ENCODE results near the gene WNT7B. TPM values are rescaled to one million over a fixed set of nuclear protein-coding genes. Genes with fewer than 3 reads are reported as not detected.

WNT7B gene
- total RNA-seq, 1 donor from 2014 or later = 0.15 TPM

DNA sequence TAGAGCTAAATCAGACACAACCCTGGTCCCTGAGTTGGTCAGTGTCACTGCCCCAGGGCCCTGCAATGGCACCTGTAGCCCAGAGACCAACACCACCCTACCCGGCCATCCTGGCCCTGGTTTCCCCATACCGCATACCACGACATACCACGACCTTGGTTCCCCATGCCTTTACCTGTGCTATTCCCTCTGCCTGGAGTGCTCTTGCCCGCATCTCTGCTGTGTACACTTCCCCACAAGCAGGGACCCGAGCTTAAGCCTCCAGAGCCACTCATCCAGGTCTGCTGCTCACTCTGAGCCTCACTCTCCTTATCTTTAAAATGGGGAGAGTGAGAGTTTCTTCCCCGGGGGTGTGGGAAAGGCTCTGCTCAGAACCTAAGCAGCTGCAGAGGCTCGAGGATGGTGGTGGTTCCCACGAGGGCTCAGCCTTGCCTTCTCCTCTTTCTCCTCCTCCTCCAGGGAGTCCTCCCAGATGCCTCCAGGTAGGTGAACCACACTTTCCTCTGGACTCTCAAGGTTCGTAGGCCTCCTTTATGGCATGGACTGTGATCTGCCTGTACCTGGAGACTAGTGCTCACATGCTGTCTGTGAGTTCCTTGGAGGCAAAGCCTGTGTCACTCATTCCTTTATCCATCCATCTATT, 48.1 kb downstream of the WNT7B start:
- no peak overlapping the region for H3K4me3 Mint-ChIP-seq (ENCODE audit: unreplicated experiment)
- peaks cover 5% of the 10 kb centered on the region for H3K27me3 Mint-ChIP-seq (ENCODE audit: low read depth)
- no peak for TF ChIP-seq CTCF (IDR thresholded peaks at IDR 0.05)
- H3K9me3 Mint-ChIP-seq (ENCODE audit: low read depth) = no peaks in the 10 kb centered on the region
- H3K27ac Mint-ChIP-seq (ENCODE audit: unreplicated experiment) = no peak overlapping the region
- no peak for DNase-seq (ENCODE audit: low spot score)
- H3K4me1 Mint-ChIP-seq (ENCODE audit: low read depth) = peaks cover 11% of the 10 kb centered on the region
- no peaks in the 10 kb centered on the region for H3K36me3 Mint-ChIP-seq (ENCODE audit: low read depth)

DNA sequence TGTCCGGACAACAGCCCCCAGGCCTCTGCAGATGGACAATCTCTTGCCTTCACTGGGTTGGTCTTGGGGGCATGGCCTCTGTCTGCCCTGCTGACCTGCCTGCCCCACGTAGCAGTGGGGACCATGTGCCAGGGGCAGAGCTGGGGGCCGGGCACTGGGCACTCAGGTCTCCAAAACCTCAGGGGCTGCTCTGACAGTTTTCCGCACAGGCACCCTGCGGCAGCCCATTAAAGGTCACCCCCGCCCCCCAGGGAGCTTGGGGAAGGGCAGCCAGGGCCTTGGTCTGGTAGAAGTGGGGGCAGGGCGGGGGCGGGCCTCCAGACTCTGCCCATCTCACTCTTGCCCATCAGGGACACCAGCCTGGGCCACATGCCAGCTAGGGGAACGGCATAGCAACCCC, 49.9 kb downstream of the WNT7B start:
- no peaks in the 10 kb centered on the region for H3K9me3 Mint-ChIP-seq (ENCODE audit: low read depth)

GRCh38 chr22:45926433-45926832, 50.5 kb downstream of the WNT7B start:
- TF ChIP-seq CTCF (IDR thresholded peaks at IDR 0.05) = no peak
- H3K9me3 Mint-ChIP-seq (ENCODE audit: low read depth) = no peaks in the 10 kb centered on the region
- no peak for DNase-seq (ENCODE audit: low spot score)
- no peaks in the 10 kb centered on the region for H3K4me1 Mint-ChIP-seq (ENCODE audit: low read depth)
- H3K27ac Mint-ChIP-seq (ENCODE audit: unreplicated experiment) = no peak overlapping the region
- peaks cover 2% of the 10 kb centered on the region for H3K27me3 Mint-ChIP-seq (ENCODE audit: low read depth)
- no peaks in the 10 kb centered on the region for H3K36me3 Mint-ChIP-seq (ENCODE audit: low read depth)
- no peak overlapping the region for H3K4me3 Mint-ChIP-seq (ENCODE audit: unreplicated experiment)

More for the DNA sequence above, 49.9 kb downstream of the WNT7B start:
- no peaks in the 10 kb centered on the region for H3K36me3 Mint-ChIP-seq (ENCODE audit: low read depth)
- DNase-seq (ENCODE audit: low spot score) = no peak
- H3K27ac Mint-ChIP-seq (ENCODE audit: unreplicated experiment) = no peak overlapping the region
- H3K4me1 Mint-ChIP-seq (ENCODE audit: low read depth) = peaks cover 5% of the 10 kb centered on the region
- no peak overlapping the region for H3K4me3 Mint-ChIP-seq (ENCODE audit: unreplicated experiment)
- TF ChIP-seq CTCF (IDR thresholded peaks at IDR 0.05) = no peak
- peaks cover 2% of the 10 kb centered on the region for H3K27me3 Mint-ChIP-seq (ENCODE audit: low read depth)

DNA sequence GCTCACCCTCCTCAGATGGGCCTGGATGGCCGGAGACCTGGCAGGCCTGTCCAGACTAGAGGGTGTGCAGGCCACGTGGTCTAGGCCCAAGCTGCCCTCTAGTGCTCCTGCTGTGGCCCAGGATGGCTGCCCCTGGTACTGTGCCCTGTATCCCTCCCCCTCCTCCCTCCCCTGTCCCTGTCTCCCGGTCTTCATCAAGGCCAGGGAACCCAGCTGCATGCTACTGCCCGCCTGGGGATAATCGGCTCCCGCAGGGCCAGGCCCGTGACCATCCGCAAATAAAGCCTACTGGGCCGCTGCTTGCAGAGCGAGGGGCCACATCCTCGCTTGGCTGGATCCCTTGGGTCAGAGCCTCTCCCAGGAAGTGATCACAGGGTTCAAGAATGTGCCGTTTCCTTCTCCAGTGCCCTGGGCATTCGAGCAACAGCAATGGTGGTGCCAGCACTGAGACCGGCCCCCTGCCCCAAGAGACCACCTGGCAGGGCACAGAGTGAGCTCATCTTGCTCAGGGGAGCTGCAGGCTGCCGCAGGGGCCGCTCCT, 51.1 kb downstream of the WNT7B start:
- no peak for DNase-seq (ENCODE audit: low spot score)
- H3K4me1 Mint-ChIP-seq (ENCODE audit: low read depth) = no peaks in the 10 kb centered on the region
- no peak overlapping the region for H3K27ac Mint-ChIP-seq (ENCODE audit: unreplicated experiment)
- H3K36me3 Mint-ChIP-seq (ENCODE audit: low read depth) = no peaks in the 10 kb centered on the region
- H3K27me3 Mint-ChIP-seq (ENCODE audit: low read depth) = peaks cover 2% of the 10 kb centered on the region
- H3K4me3 Mint-ChIP-seq (ENCODE audit: unreplicated experiment) = no peak overlapping the region
- H3K9me3 Mint-ChIP-seq (ENCODE audit: low read depth) = no peaks in the 10 kb centered on the region
- no peak for TF ChIP-seq CTCF (IDR thresholded peaks at IDR 0.05)

DNA sequence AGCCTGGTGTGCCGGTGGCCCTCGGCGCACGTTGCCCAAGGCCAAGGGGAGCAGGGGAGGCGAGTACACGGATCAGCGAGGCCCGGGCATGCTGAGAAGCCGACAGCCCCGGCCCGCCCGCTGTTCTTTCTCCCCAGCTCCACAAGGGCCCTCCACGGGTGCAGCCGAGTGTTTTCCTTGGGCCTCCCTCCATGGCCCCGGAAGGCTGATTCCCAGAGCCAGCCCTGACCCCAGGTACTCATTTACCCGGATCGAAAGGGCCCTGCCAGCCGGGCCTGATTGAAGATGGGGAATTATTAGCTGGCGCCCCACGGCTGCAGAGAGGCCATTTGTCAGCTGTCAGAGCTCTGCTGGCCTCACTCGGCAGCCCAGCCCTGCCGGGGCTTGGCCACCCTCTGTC, 53.1 kb downstream of the WNT7B start:
- H3K4me3 Mint-ChIP-seq (ENCODE audit: unreplicated experiment) = no peak overlapping the region
- H3K9me3 Mint-ChIP-seq (ENCODE audit: low read depth) = no peaks in the 10 kb centered on the region
- TF ChIP-seq CTCF (IDR thresholded peaks at IDR 0.05) = no peak
- H3K4me1 Mint-ChIP-seq (ENCODE audit: low read depth) = peaks cover 4% of the 10 kb centered on the region
- H3K27me3 Mint-ChIP-seq (ENCODE audit: low read depth) = peaks cover 2% of the 10 kb centered on the region
- no peak overlapping the region for H3K27ac Mint-ChIP-seq (ENCODE audit: unreplicated experiment)
- H3K36me3 Mint-ChIP-seq (ENCODE audit: low read depth) = no peaks in the 10 kb centered on the region
- DNase-seq (ENCODE audit: low spot score) = no peak
